Calu3 (cell line): Measurements from ENCODE around the gene CEMP1. TPM values are rescaled to one million over a fixed set of nuclear protein-coding genes. Genes with fewer than 3 reads are reported as not detected.

Source experiments
- BruUV-seq: library from RNA; stranded (reverse); fragments of 400-500 nt; replicated peaks from 2 replicates; lab custom pipeline; 2021; lab: Mats Ljungman, UMichigan
- CTCF ChIA-PET: fragments of 300-600 bp; sonication (Branson Sonifier 250); formaldehyde crosslinking; loops from one replicate; lab custom pipeline; 2022; ENCODE audit warnings: antibody characterized with exemption; lab: Charles Lee
- DNase-seq: peaks from one replicate; pipeline ENCODE4 v3.0.0; 2022
- H3K27ac Mint-ChIP-seq: one replicate; pipeline ENCODE4 v1.8.0; 2022; ENCODE audit warnings: mixed read lengths; ENCODE audit not compliant: unreplicated experiment
- H3K27me3 Mint-ChIP-seq: one replicate; pipeline ENCODE4 v1.8.0; 2022; ENCODE audit warnings: mixed read lengths; ENCODE audit not compliant: unreplicated experiment
- H3K36me3 Mint-ChIP-seq: one replicate; pipeline ENCODE4 v1.8.0; 2022; ENCODE audit warnings: mild to moderate bottlenecking, moderate library complexity, mixed read lengths; ENCODE audit not compliant: insufficient read depth, unreplicated experiment
- H3K4me1 Mint-ChIP-seq: one replicate; pipeline ENCODE4 v1.8.0; 2022; ENCODE audit warnings: mild to moderate bottlenecking, low read depth, mixed read lengths; ENCODE audit not compliant: unreplicated experiment
- H3K4me3 Mint-ChIP-seq: one replicate; pipeline ENCODE4 v1.8.0; 2022; ENCODE audit warnings: mild to moderate bottlenecking, low read depth, moderate library complexity, mixed read lengths; ENCODE audit not compliant: unreplicated experiment
- H3K9me3 Mint-ChIP-seq: one replicate; pipeline ENCODE4 v1.8.0; 2022; ENCODE audit warnings: low read depth, mixed read lengths; ENCODE audit not compliant: unreplicated experiment
- intact Hi-C: fragments of 100-400 bp; cut with micrococcal nuclease; formaldehyde crosslinking; loops from one replicate; pipeline ENCODE4 v1.10.0; 2022; ENCODE audit not compliant: unreplicated experiment
- total RNA-seq: library from RNA; stranded (reverse); gene quantifications from 2 replicates; pipeline ENCODE4 v1.2.3, GENCODE V29; 2022
- TF ChIP-seq, protein P1 (sequence below): fragments of 200-600 bp; IDR thresholded peaks from one replicate; pipeline ENCODE4 v1.8.0; 2022; ENCODE audit warnings: antibody characterized with exemption; ENCODE audit not compliant: unreplicated experiment

CEMP1 gene
- total RNA-seq, 1 experiment from 2014 or later: 0.90 TPM

DNA sequence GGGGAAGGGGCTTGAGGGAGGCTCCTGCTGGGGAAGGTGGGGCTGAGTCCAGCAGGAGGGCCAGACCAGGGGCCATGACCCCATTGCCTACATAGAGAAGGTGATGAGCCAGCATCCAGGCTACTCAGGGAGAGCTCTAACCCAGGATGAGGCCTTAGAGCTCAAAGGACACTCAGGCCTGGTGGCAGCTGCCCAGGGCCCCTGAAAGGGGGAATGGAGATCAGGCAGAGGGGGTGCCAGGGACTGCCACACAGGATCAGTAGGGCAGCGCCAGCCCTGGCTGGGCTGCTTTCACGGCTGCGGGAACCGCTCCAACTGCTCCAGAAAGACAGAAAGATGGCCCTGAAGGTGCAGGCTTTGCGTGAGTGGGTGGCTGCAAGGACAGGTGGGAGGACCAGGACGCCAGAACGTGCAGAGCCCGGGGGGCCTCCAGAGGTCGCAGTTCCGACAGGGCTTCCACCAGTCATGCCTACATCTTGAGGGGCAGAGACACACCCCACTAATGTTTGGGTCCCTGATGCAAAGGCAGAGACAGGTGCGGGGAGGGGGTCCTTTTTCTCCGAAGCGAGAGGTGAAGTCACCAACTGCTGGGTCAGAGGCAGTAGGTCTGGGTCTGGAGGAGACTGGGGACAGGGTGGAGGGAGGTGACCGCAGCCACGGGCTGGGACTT is 18.3 kb downstream of the CEMP1 start:
- TF ChIP-seq, protein P1, sequence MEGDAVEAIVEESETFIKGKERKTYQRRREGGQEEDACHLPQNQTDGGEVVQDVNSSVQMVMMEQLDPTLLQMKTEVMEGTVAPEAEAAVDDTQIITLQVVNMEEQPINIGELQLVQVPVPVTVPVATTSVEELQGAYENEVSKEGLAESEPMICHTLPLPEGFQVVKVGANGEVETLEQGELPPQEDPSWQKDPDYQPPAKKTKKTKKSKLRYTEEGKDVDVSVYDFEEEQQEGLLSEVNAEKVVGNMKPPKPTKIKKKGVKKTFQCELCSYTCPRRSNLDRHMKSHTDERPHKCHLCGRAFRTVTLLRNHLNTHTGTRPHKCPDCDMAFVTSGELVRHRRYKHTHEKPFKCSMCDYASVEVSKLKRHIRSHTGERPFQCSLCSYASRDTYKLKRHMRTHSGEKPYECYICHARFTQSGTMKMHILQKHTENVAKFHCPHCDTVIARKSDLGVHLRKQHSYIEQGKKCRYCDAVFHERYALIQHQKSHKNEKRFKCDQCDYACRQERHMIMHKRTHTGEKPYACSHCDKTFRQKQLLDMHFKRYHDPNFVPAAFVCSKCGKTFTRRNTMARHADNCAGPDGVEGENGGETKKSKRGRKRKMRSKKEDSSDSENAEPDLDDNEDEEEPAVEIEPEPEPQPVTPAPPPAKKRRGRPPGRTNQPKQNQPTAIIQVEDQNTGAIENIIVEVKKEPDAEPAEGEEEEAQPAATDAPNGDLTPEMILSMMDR: no peak
- intact Hi-C loops: no loop called here
- Mint-ChIP-seq H3K4me1 (peaks cover 34% of the 10 kb centered on the region), H3K36me3 (peaks cover 55% of the 10 kb centered on the region), H3K27ac (peak overlapping the region; percentile 55), H3K9me3 (no peaks in the 10 kb centered on the region), H3K4me3 (peak overlapping the region; percentile 86), H3K27me3 (no peaks in the 10 kb centered on the region)
- BruUV-seq: no TSS peak
- CTCF ChIA-PET: no interaction called here
- no peak for DNase-seq

DNA sequence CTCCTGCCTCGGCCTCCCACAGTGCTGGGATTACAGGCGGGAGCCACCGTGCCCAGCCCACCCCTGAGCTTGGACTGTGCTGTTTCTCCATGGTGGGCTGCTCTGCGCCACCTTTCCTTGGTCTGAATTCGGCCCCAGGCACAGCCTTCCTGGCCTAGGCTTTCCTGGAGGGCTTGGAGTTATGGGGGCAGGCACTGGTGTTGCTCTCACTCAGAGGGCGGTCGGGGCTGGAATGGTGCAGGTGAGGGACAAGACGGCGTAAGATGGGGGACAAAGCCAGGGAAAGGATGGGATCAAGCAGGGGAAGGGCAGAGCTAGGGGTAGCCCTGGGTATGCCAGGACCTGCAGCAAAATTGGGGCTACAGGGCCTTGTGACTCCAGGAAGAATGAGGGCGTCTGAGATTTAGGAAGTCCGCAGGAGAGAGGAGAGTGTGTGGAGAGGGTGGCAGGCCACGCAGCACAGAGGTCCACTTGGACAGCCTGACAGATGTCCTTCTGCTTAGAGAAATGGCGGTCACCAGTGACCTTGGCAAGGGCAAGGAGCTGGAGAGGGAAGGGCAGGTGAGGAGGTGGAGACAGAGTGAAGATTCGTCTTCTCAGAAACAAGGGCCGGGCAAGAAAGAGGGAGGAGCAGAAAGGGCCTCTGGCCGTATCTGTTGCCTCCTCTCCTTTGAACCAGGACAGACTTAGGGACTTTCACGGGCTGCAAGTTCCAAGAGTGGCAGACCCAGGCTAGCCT is 19.0 kb downstream of the CEMP1 start:
- peak overlapping the region; percentile 55 for H3K27ac Mint-ChIP-seq
- intact Hi-C loops: no loop called here
- no peaks in the 10 kb centered on the region for H3K9me3 Mint-ChIP-seq
- peak overlapping the region; percentile 86 for H3K4me3 Mint-ChIP-seq
- peaks cover 49% of the 10 kb centered on the region for H3K36me3 Mint-ChIP-seq
- DNase-seq: no peak
- no peaks in the 10 kb centered on the region for H3K27me3 Mint-ChIP-seq
- BruUV-seq: no TSS peak
- H3K4me1 Mint-ChIP-seq: peaks cover 28% of the 10 kb centered on the region
- TF ChIP-seq, protein P1: no peak
- CTCF ChIA-PET: no interaction called here

DNA sequence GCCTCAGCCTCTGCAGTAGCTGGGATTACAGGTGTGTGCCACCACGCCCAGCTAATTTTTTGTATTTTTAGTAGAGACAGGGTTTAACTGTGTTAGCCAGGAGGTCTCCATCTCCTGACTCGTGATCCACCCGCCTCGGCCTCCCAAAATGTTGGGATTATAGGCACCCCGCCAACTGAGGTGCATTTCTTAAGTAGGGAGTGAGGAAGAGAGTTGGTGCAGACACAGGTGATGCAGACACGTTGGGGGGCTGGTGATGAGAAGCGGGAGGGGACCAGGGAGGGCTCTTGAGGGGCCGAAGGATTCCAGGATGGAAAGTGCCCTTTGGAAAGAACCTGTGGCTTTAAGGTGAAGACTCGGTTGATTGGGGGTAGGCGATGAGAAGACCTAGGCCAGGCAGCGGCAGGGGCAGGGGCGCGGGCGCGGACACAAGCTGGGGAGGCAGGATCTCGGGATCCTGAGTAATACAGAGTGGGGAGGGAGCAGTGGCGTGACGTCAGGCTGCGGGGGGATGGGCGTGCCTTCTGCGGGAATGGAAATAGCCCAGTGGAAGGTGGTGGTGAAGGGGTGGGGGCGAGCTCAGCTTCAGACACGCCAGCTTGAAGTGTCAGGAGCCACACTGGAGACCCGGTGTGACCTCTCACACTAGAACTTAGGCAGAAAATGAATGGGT is 19.9 kb downstream of the CEMP1 start:
- DNase-seq: no peak
- no peaks in the 10 kb centered on the region for H3K27me3 Mint-ChIP-seq
- no peaks in the 10 kb centered on the region for H3K9me3 Mint-ChIP-seq
- H3K27ac Mint-ChIP-seq: no peak overlapping the region
- H3K36me3 Mint-ChIP-seq: peaks cover 44% of the 10 kb centered on the region
- BruUV-seq: no TSS peak
- H3K4me1 Mint-ChIP-seq: peaks cover 19% of the 10 kb centered on the region
- no peak overlapping the region for H3K4me3 Mint-ChIP-seq
- TF ChIP-seq, protein P1: no peak
- CTCF ChIA-PET: no interaction called here
- intact Hi-C loops: no loop called here

DNA sequence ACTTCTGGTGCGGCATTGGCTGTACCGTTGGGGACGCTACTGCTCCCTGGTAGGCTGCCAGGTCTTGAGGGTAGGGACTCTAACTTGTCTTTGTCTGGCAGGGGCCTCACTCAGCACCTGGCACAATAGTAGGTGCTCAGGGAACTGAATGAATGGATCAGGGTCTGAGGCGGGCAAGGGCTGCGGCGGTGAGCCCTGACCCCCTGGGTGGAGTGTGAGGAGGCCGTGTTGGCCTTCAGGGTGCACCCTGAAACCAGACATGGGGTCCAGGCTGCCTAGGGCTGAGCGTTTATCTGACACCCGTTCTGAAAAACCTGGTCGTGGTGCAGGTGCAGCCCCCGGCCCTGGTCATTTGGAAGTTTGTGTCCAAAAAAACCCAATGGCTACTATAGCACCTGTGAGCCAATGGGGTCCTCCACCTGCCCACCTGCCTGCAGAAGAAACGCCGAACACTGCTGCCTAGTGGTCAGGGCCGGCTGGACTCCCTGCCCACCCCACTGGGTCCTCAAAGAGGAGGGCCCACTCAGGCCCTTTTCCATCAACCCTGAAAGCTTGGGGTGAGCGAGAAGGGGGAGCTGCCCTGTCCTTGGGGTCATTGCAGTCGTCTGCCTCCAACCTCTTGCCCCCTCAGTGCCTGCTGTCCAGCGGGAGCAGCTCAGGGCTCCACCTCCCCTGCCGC is 22.3 kb downstream of the CEMP1 start:
- CTCF ChIA-PET: no interaction called here
- TF ChIP-seq, protein P1: no peak
- H3K27ac Mint-ChIP-seq: no peak overlapping the region
- H3K9me3 Mint-ChIP-seq: no peaks in the 10 kb centered on the region
- BruUV-seq: no TSS peak
- no peak for DNase-seq
- peaks cover 20% of the 10 kb centered on the region for H3K36me3 Mint-ChIP-seq
- peaks cover 9% of the 10 kb centered on the region for H3K4me1 Mint-ChIP-seq
- intact Hi-C loops: loop anchor here (10.0 kb wide), 1 partner anchor 74 kb away; no protein-coding TSS in a partner anchor
- H3K4me3 Mint-ChIP-seq: no peak overlapping the region
- no peaks in the 10 kb centered on the region for H3K27me3 Mint-ChIP-seq
